Stromal cell of bone marrow (primary cell): ENCODE measurements around the gene C19orf73.
"Not testable (repeated sequence)": the region's sequence is repeated elsewhere in the genome, so short reads cannot be mapped to it uniquely, and the experiment has no call there.

Experiments
- DNase-seq: peaks from one replicate; pipeline ENCODE4 v3.0.0-alpha.2; 2012; ENCODE audit warnings: low read depth

The C19orf73 gene

GRCh38 chr19:49148784-49149651, 30.1 kb upstream of the C19orf73 start:
- peak; percentile 81 for DNase-seq

DNA sequence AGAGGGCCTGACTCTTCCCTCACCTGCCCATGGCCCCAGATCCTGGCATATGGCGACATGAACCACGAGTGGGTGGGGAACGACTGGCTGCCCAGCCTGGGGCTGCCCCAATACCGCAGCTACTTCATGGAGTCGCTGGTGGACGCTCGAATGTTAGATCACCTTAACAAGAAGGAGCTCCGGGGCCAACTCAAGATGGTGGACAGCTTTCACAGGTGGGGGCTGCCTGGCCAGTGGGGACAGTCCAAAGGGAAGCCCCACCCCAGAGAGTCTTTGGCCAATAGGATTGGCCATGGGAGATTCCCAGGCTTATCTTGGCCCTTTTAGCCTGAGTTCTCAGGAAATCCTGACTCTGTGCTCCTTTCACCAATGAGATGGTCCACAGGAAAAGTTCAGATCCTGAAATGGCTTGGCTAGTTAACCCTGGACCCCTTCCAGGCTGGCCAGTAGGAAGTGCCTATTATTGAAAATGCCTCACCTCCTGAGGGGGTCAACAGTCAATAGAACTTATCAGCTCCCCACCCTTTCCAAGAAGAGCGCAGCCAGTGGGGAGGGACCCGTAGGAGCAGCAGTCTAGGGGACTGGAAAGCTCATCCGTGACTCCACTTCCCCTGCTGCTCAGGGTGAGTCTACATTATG, 29.2 kb upstream of the C19orf73 start:
- no peak for DNase-seq

DNA sequence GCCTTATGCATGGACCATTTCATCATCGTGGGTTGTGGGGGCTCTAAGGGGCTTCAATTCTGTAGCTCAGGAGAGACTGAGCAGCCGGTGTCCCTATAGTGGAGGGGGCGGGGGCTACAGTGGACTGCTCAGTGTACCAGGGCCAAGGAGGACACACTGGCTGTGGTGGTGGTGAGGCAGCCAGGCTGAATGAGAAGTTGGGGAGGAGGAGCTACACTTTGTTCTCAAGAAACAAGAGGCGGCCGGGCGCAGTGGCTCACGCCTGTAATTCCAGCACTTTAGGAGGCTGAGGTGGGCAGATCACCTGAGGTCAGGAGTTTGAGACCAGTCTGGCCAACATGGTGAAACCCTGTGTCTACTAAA, 27.4 kb upstream of the C19orf73 start:
- DNase-seq: peak; percentile 48

GRCh38 chr19:49145573-49146407, 26.8 kb upstream of the C19orf73 start:
- peak; percentile 70 for DNase-seq

GRCh38 chr19:49142866-49143335, 24.0 kb upstream of the C19orf73 start:
- DNase-seq: peak; percentile 84

- no peak for DNase-seq
These were observed 22.4 kb upstream of the C19orf73 start for GRCh38 chr19:49141352-49141751.

GRCh38 chr19:49140951-49141350, 22.0 kb upstream of the C19orf73 start:
- no peak for DNase-seq

GRCh38 chr19:49136771-49137171, 17.8 kb upstream of the C19orf73 start:
- DNase-seq: no peak

GRCh38 chr19:49135686-49136085, 16.7 kb upstream of the C19orf73 start:
- DNase-seq: no peak

GRCh38 chr19:49133621-49134454, 14.9 kb upstream of the C19orf73 start:
- DNase-seq: no peak

- no peak for DNase-seq
These were observed 14.1 kb upstream of the C19orf73 start for GRCh38 chr19:49132974-49133609.

DNA sequence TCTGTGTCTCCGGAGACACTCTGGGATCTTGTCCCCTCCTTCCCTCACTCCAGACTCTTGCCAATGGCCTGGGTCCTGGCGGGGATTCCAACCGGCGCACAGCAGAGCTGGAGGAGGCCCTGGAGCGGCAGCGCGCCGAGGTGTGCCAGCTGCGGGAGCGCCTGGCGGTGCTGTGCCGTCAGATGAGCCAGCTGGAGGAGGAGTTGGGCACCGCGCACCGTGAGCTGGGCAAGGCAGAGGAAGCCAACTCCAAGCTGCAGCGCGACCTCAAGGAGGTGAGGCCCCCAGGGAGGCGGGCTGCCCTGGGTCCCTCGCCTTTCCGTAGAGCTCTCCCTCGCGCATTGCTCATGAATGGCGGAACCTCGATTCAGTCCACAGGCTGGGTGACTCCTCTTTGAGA, 11.4 kb upstream of the C19orf73 start:
- DNase-seq: no peak

DNA sequence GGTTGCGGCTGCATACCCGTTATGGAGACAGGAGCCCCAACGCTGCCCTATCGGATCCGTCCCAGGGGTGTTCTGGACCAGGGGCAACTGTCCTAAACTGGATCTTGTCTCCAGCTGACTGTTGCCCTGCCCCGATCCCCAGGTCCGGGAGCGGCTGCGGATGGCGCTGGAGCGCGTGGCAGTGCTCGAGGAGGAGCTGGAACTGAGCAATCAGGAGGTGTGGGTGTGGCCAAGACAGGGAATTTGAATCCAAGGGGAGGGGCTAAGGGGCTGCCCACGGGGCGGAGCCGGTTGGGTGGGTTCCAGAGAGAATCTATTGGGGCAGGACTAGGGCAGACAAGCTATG, 10.3 kb upstream of the C19orf73 start:
- no peak for DNase-seq

DNA sequence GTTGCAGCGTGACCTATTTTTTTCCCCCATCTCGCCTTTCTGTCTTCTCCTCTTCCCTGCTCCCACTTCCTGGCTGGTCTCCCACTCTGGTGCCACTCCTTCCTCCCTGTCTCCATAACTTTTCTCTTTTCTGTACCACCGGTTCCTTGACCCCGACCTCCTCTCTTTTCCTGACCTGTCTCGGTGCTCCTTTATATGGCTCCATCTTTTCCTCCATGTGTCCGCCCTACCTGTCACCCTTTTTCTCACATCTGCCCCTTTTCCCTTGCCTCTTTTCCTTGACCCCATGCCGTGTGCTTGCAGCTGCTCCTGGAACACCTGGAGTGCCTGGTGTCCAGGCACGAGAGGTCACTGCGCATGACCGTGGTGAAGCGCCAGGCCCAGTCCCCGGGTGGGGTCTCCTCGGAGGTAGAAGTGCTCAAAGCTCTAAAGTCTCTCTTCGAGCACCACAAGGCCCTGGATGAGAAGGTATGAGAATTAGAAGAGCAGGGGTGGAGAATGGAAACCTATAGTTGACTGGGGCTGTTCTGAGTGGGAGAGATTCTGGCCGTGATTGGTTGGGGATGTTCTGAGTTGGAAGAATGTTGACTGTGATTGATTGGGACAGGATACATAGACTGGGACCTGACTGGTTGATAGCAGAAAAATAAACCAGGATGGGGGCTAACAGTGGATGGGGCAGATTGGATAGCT, 9.7 kb upstream of the C19orf73 start:
- no peak for DNase-seq

- peak; percentile 93 for DNase-seq
These were observed 9.0 kb upstream of the C19orf73 start for GRCh38 chr19:49127674-49128544.

DNA sequence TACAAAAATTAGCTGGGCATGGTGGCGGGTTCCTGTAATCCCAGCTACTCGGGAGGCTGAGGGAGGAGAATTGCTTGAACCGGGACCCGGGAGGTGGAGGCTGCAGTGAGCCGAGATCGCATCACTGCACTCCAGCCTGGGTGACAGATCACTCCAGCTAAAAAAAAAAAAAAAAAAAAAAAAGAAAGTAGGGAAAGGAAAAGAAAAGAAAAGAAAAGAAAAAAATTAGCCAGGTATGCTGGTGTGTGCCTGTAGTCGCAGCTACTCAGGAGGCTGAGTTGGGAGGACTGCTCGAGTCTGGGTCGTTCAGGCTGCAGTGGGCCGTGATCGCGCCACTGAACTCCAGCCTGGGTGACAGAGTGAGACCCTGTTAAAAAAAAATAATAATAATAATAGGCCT, 8.3 kb upstream of the C19orf73 start:
- DNase-seq: not testable (repeated sequence)

GRCh38 chr19:49126575-49126974, 7.6 kb upstream of the C19orf73 start:
- no peak for DNase-seq

GRCh38 chr19:49125025-49125731, 6.2 kb upstream of the C19orf73 start:
- DNase-seq: no peak

DNA sequence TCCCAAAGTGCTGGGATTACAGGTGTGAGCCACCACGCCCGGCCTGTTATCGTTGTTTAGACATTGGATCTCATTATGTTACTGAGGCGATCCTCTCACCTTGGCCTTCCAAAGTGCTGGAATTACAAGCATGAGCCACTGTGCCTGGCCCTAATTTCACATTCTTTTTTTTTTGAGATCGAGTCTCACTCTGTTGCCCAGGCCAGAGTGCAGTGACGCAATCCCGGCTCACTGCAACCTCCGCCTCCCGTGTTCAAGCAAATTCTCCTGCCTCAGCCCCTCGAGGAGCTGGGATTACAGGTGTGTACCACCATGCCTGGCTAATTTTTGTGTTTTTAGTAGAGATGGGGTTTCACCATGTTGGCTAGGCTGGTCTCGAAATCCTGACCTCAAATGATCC, 4.3 kb upstream of the C19orf73 start:
- DNase-seq: not testable (repeated sequence)
